Body of pancreas (tissue), 4 donors: ENCODE measurements around the gene DTX4.

Experiments used
- POLR2A ChIP-seq, 3 donors: fragments of 450-650 bp; IDR thresholded peaks; one replicate each; pipeline ENCODE4 v1.6.1; 2016; ENCODE audit warnings: antibody characterized with exemption in 3 of 3, mild to moderate bottlenecking in 2 of 3
- TF ChIP-seq, protein P1 (sequence below), 7 experiments: fragments of 450-650 bp in 4 of 7; fragments of 200-600 bp in 3 of 7; sonication (generic) in 3 of 7; IDR thresholded peaks; one replicate each; pipeline ENCODE4 v1.5.1; 2016 to 2019; ENCODE audit warnings: antibody characterized with exemption in 7 of 7

- TF ChIP-seq, protein P1, sequence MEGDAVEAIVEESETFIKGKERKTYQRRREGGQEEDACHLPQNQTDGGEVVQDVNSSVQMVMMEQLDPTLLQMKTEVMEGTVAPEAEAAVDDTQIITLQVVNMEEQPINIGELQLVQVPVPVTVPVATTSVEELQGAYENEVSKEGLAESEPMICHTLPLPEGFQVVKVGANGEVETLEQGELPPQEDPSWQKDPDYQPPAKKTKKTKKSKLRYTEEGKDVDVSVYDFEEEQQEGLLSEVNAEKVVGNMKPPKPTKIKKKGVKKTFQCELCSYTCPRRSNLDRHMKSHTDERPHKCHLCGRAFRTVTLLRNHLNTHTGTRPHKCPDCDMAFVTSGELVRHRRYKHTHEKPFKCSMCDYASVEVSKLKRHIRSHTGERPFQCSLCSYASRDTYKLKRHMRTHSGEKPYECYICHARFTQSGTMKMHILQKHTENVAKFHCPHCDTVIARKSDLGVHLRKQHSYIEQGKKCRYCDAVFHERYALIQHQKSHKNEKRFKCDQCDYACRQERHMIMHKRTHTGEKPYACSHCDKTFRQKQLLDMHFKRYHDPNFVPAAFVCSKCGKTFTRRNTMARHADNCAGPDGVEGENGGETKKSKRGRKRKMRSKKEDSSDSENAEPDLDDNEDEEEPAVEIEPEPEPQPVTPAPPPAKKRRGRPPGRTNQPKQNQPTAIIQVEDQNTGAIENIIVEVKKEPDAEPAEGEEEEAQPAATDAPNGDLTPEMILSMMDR (IDR thresholded peaks at IDR 0.05): no peak
- TF ChIP-seq POLR2A (IDR thresholded peaks at IDR 0.05): no peak
Observed at GRCh38 chr11:59208956-59209355, 37.0 kb downstream of the DTX4 start.
